Posterior vena cava (tissue), 2 donors: ENCODE data around the gene NPPA. TPM values are rescaled to one million over a fixed set of nuclear protein-coding genes. Genes with fewer than 3 reads are reported as not detected.
"Not testable (repeated sequence)": the region's sequence is repeated elsewhere in the genome, so short reads cannot be mapped to it uniquely, and the experiment has no call there.

Experiments used
- DNase-seq: peaks from one replicate; pipeline ENCODE4 v3.0.0-alpha.2; 2020; ENCODE audit warnings: low spot score
- intact Hi-C, 2 donors: fragments of 100-400 bp; cut with DNase I; formaldehyde crosslinking; loops; one replicate each; pipeline versions ENCODE4 v1.14.1 to v1.14.2; 2022 to 2023
- long read RNA-seq, 2 donors: library from polyadenylated mRNA; unstranded; transcript quantifications; one replicate each; pipeline ENCODE4 v2.0.0, GENCODE V29; 2020 to 2021
- total RNA-seq, 2 donors: library from RNA; stranded (reverse); fragmentation: NEBNext Ultra II Directional; extraction: Animal tissue kit (Norgen Biotek cat#: 25700); gene quantifications; one replicate each; pipeline ENCODE4 v1.2.1, GENCODE V29; 2021
- donor health status: DM: yes; HTN: yes; CAD: no.
- donor health status: DM: yes; HTN: yes; CAD: no.

The NPPA gene
- 1 to 10 TPM in 1 of 2 donors, not detected in 1; 3.8 TPM for total RNA-seq
- long read RNA-seq, donor 1, partial matches to known transcripts: 0 of 1 reads
- long read RNA-seq, donor 1, other reads (novel, unspliced or antisense): 0 of 1 reads
- long read RNA-seq, donor 2: 0 reads

GRCh38 chr1:11847667-11848372, at the start of gene NPPA:
Gene NPPA, minus strand, starts transcription at chr1:11847783. Its CDS starts 99 bp downstream, at chr1:11847684.
- DNase-seq: no peak
- intact Hi-C loops: loop anchor here in 1 of 2 donors (10.0 kb wide), 1 partner anchor 47 kb away; no protein-coding TSS in a partner anchor

GRCh38 chr1:11894501-11894900, 46.9 kb upstream of the NPPA start:
- not testable (repeated sequence) for DNase-seq
- intact Hi-C loops: loop anchor here (5.0 to 10.0 kb wide), 2 partner anchors 50 to 57 kb away; partner anchors contain the start of gene NPPA (in 1 of the 2)

GRCh38 chr1:11893907-11894251, 46.3 kb upstream of the NPPA start:
- DNase-seq: no peak
- intact Hi-C loops: loop anchor here (5.0 to 10.0 kb wide), 2 partner anchors 49 to 57 kb away; partner anchors contain the start of gene NPPA (in 1 of the 2)

GRCh38 chr1:11891433-11892186, 44.0 kb upstream of the NPPA start:
- intact Hi-C loops: loop anchor here (5.0 to 10.0 kb wide), 2 partner anchors 47 to 54 kb away; partner anchors contain the start of gene NPPA (in 1 of the 2)
- no peak for DNase-seq

GRCh38 chr1:11888877-11889208, 41.3 kb upstream of the NPPA start:
- DNase-seq: no peak
- intact Hi-C loops: no loop called here

GRCh38 chr1:11888206-11888876, 40.8 kb upstream of the NPPA start:
- DNase-seq: no peak
- intact Hi-C loops: no loop called here

- intact Hi-C loops: no loop called here
- no peak for DNase-seq
These were observed 40.1 kb upstream of the NPPA start for GRCh38 chr1:11887666-11888007.

- intact Hi-C loops: no loop called here
These were observed 39.5 kb upstream of the NPPA start for GRCh38 chr1:11886986-11887665.

GRCh38 chr1:11885916-11886315, 38.3 kb upstream of the NPPA start:
- intact Hi-C loops: no loop called here

More at GRCh38 chr1:11886986-11887665, 39.5 kb upstream of the NPPA start:
- DNase-seq: peak; percentile 86

GRCh38 chr1:11882814-11883538, 35.4 kb upstream of the NPPA start:
- no peak for DNase-seq
- intact Hi-C loops: no loop called here

More at GRCh38 chr1:11885916-11886315, 38.3 kb upstream of the NPPA start:
- no peak for DNase-seq

GRCh38 chr1:11881749-11882441, 34.3 kb upstream of the NPPA start:
- intact Hi-C loops: no loop called here
- no peak for DNase-seq

GRCh38 chr1:11880911-11881748, 33.5 kb upstream of the NPPA start:
- intact Hi-C loops: no loop called here
- DNase-seq: no peak

GRCh38 chr1:11880181-11880575, 32.6 kb upstream of the NPPA start:
- no peak for DNase-seq
- intact Hi-C loops: no loop called here

- intact Hi-C loops: no loop called here
- DNase-seq: no peak
These were observed 32.0 kb upstream of the NPPA start for GRCh38 chr1:11879311-11880180.

- DNase-seq: no peak
- intact Hi-C loops: no loop called here
These were observed 31.3 kb upstream of the NPPA start for GRCh38 chr1:11878891-11879190.

GRCh38 chr1:11878081-11878890, 30.7 kb upstream of the NPPA start:
- no peak for DNase-seq
- intact Hi-C loops: no loop called here
